NCI-H2227 (cell line): Measurements from ENCODE around the gene CLEC12A.
"Not testable (repeated sequence)": the region's sequence is repeated elsewhere in the genome, so short reads cannot be mapped to it uniquely, and the experiment has no call there.

ENCODE experiments used
- DNase-seq: peaks from one replicate; lab custom pipeline; 2025; ENCODE audit not compliant: unreplicated experiment; lab: John Stamatoyannopoulos, UW

CLEC12A gene

GRCh38 chr12:9961901-9962300 lies 9.3 kb upstream of the CLEC12A start:
- no peak for DNase-seq

- no peak for DNase-seq
Observed at GRCh38 chr12:9969673-9970072, 1.5 kb upstream of the CLEC12A start.

GRCh38 chr12:9973949-9974348 lies 2.7 kb downstream of the CLEC12A start:
- no peak for DNase-seq

GRCh38 chr12:9974731-9975130 lies 3.5 kb downstream of the CLEC12A start:
- DNase-seq, result not testable (repeated sequence)

- no peak for DNase-seq
Observed at GRCh38 chr12:9975614-9976013, 4.4 kb downstream of the CLEC12A start.

- not testable (repeated sequence) for DNase-seq
Observed at GRCh38 chr12:9976626-9977025, 5.4 kb downstream of the CLEC12A start.

- no peak for DNase-seq
Observed at GRCh38 chr12:9977916-9978315, 6.7 kb downstream of the CLEC12A start.

- DNase-seq, result no peak
Observed at GRCh38 chr12:9980126-9980525, 8.9 kb downstream of the CLEC12A start.

- no peak for DNase-seq
Observed at GRCh38 chr12:9991876-9992275, 20.7 kb downstream of the CLEC12A start.

- DNase-seq, result no peak
Observed at GRCh38 chr12:9992296-9992695, 21.1 kb downstream of the CLEC12A start.

GRCh38 chr12:9999016-9999415 lies 27.8 kb downstream of the CLEC12A start, which contains the start of gene CLEC1B:
Gene CLEC1B (minus strand): TSS chr12:9999121. CDS start chr12:9999100, 21 bp downstream.
- no peak for DNase-seq

- no peak for DNase-seq
Observed at GRCh38 chr12:10001171-10001776, 30.1 kb downstream of the CLEC12A start.

GRCh38 chr12:10012630-10013330 lies 41.6 kb downstream of the CLEC12A start:
- no peak for DNase-seq

GRCh38 chr12:10015450-10015849 lies 44.2 kb downstream of the CLEC12A start:
- DNase-seq, result no peak

- DNase-seq, result no peak
Observed at GRCh38 chr12:10016881-10017280, 45.7 kb downstream of the CLEC12A start.

GRCh38 chr12:10018386-10018785 lies 47.2 kb downstream of the CLEC12A start:
- no peak for DNase-seq

- no peak for DNase-seq
Observed at GRCh38 chr12:10021342-10021741, 50.1 kb downstream of the CLEC12A start.

GRCh38 chr12:10025236-10025635 lies 54.0 kb downstream of the CLEC12A start:
- no peak for DNase-seq

GRCh38 chr12:10026666-10027065 lies 55.5 kb downstream of the CLEC12A start:
- not testable (repeated sequence) for DNase-seq

GRCh38 chr12:10027311-10027710 lies 56.1 kb downstream of the CLEC12A start:
- DNase-seq, result no peak

GRCh38 chr12:10027721-10028120 lies 56.5 kb downstream of the CLEC12A start:
- DNase-seq, result no peak

GRCh38 chr12:10030446-10030845 lies 59.2 kb downstream of the CLEC12A start, which contains the start of gene CLEC9A:
Gene CLEC9A (plus strand): TSS chr12:10030682. CDS start chr12:10052688, 22,006 bp downstream.
- DNase-seq, result no peak

GRCh38 chr12:10031321-10031720 lies 60.1 kb downstream of the CLEC12A start:
- no peak for DNase-seq
